Erythroblast (primary cell): ENCODE results near the gene PSG1.
"Not testable (repeated sequence)": the region's sequence is repeated elsewhere in the genome, so short reads cannot be mapped to it uniquely, and the experiment has no call there.

Experiments
- GATA1 ChIP-seq: IDR thresholded peaks from 2 replicates; pipeline ENCODE4 v1.6.1; 2011; ENCODE audit warnings: low read depth, mild to moderate bottlenecking, control low read depth, low read length, moderate library complexity
- POLR2A ChIP-seq: IDR thresholded peaks from 2 replicates; pipeline ENCODE4 v1.6.1; 2011; ENCODE audit warnings: mild to moderate bottlenecking, low read length

- not testable (repeated sequence) for TF ChIP-seq POLR2A, GATA1
These were observed 47.4 kb downstream of the PSG1 start for GRCh38 chr19:42832023-42832680.
